IPS DF 19.7 (cell line): Measurements from ENCODE around the gene PCDHA6.
"Not testable (repeated sequence)": the region's sequence is repeated elsewhere in the genome, so short reads cannot be mapped to it uniquely, and the experiment has no call there.

Source experiments
- DNase-seq: peaks from one replicate; pipeline ENCODE4 v3.0.0-alpha.2; 2013; ENCODE audit warnings: low read depth, low spot score

PCDHA6 gene

DNA sequence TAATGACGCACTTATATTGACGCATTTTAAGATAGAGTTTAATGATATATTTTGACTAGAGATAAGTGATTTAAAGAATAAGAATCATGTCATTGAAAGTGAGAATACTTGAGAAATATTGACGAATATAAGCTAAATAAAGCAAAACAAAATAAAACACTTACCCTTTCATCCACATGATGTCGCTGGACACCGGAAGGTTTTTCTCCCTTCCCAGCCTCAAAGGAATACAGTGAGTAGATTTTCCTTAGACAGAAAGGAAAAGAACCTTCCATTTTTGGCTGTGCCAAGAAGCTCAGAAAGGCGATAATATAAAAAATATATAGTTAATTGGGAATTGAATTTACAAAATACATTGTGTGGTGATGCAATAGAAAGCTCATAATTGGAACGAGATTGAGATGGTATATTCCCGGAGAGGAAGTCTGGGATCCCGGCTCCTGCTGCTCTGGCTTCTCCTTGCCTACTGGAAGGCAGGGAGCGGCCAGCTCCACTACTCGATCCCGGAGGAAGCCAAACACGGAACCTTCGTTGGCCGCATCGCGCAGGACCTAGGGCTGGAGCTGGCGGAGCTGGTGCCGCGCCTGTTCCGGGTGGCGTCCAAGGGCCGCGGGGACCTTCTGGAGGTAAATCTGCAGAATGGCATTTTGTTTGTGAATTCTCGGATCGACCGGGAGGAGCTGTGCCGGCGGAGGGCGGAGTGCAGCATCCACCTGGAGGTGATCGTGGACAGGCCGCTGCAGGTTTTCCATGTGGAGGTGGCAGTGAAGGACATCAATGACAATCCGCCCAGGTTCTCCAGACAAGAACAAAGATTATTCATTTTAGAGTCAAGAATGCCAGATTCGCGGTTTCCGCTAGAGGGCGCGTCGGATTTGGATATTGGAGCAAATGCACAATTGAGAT is 6.1 kb upstream of the PCDHA6 start, which contains the start of gene PCDHA5:
PCDHA5 (plus strand) TSS at position 239 of the 906 bp plus-strand sequence.
- no peak for DNase-seq

DNA sequence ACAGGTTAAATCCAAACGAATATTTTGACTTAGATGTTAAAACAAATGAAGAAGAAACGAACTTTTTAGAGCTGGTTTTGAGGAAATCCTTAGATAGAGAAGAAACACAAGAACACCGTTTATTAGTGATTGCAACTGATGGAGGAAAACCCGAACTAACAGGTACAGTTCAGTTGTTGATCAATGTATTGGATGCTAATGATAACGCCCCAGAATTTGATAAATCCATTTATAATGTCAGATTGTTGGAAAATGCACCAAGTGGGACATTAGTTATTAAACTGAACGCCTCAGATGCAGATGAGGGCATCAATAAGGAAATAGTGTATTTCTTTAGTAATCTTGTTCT is 5.5 kb upstream of the PCDHA6 start:
- DNase-seq: no peak

DNA sequence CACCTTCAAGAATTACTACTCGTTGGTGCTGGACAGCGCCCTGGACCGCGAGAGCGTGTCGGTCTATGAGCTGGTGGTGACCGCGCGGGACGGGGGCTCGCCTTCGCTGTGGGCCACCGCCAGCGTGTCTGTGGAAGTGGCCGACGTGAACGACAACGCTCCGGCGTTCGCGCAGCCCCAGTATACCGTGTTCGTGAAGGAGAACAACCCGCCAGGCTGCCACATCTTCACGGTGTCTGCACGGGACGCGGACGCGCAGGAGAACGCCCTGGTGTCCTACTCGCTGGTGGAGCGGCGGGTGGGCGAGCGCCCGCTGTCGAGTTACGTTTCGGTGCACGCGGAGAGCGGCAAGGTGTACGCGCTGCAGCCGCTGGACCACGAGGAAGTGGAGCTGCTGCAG is 4.8 kb upstream of the PCDHA6 start:
- DNase-seq: not testable (repeated sequence)

DNA sequence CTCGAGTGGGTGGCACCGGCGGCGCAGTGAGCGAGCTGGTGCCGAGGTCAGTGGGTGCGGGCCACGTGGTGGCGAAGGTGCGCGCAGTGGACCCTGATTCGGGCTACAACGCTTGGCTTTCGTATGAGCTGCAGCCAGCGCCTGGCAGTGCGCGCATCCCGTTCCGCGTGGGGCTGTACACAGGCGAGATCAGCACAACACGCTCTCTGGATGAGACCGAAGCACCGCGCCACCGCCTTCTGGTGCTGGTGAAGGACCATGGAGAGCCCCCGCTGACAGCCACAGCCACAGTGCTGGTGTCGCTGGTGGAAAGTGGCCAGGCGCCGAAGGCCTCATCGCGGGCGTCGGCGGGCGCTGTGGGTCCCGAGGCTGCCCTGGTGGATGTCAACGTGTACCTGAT is 4.3 kb upstream of the PCDHA6 start:
- no peak for DNase-seq

DNA sequence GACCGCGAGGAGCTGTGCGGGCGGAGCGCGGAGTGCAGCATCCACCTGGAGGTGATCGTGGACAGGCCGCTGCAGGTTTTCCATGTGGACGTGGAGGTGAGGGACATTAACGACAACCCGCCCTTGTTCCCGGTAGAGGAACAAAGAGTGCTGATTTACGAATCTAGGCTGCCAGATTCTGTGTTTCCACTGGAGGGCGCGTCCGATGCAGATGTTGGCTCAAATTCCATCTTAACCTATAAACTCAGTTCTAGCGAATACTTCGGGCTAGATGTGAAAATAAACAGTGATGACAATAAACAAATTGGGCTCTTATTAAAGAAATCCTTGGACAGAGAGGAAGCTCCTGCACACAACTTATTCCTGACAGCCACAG is 590 bp downstream of the PCDHA6 start:
- DNase-seq: peak; percentile 23

DNA sequence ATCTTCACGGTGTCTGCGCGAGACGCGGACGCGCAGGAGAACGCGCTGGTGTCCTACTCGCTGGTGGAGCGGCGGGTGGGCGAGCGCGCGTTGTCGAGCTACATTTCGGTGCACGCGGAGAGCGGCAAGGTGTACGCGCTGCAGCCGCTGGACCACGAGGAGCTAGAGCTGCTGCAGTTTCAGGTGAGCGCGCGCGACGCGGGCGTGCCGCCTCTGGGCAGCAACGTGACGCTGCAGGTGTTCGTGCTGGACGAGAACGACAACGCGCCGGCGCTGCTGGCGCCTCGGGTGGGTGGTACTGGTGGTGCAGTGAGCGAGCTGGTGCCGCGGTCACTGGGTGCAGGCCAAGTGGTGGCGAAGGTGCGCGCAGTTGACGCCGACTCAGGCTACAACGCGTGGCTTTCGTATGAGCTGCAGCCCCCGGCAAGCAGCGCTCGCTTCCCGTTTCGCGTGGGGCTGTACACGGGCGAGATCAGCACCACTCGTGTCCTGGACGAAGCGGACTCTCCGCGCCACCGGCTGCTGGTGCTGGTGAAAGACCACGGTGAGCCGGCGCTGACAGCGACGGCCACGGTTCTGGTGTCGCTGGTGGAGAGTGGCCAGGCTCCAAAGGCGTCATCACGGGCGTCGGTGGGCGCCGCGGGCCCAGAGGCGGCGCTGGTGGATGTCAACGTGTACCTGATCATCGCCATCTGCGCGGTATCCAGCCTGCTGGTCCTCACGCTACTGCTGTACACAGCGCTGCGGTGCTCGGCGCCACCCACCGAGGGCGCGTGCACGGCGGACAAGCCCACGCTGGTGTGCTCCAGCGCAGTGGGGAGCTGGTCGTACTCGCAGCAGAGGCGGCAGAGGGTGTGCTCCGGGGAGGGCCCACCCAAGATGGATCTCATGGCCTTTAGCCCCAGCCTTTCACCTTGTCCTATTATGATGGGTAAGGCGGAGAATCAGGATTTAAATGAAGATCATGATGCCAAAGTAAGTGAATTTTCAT is 2.0 kb downstream of the PCDHA6 start:
- DNase-seq: not testable (repeated sequence)

DNA sequence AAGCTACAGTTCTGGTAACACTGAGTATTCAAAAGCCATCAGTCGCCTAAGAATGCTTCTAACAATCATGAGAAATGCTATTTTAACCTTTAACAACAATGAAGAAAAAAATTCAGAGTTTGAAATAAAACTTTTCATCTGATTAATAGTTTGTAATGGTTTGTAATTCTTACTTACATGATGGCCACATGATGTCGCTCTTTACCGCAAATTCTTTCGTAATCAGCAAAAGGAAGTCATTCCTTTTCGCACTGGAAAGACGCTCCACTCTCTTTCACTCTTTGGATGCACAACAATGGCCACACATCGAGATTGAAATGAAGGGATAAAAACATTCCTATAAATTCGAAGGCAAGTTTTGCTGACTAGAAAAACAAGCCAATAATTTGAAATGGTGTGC is 6.2 kb downstream of the PCDHA6 start, which contains the start of gene PCDHA7:
PCDHA7 (plus strand) TSS at position 277 of the 400 bp plus-strand sequence; CDS start at position 392, 115 bp downstream.
- DNase-seq: no peak

DNA sequence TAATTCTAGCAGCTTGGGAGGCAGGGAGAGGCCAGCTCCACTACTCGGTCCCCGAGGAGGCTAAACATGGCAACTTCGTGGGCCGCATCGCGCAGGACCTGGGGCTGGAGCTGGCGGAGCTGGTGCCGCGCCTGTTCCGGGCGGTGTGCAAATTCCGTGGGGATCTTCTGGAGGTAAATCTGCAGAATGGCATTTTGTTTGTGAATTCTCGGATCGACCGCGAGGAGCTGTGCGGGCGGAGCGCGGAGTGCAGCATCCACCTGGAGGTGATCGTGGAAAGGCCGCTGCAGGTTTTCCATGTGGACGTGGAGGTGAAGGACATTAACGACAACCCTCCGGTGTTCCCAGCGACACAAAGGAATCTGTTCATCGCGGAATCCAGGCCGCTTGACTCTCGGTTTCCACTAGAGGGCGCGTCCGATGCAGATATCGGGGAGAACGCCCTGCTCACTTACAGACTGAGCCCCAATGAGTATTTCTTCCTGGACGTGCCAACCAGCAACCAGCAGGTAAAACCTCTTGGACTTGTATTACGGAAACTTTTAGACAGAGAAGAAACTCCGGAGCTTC is 6.8 kb downstream of the PCDHA6 start:
- not testable (repeated sequence) for DNase-seq

DNA sequence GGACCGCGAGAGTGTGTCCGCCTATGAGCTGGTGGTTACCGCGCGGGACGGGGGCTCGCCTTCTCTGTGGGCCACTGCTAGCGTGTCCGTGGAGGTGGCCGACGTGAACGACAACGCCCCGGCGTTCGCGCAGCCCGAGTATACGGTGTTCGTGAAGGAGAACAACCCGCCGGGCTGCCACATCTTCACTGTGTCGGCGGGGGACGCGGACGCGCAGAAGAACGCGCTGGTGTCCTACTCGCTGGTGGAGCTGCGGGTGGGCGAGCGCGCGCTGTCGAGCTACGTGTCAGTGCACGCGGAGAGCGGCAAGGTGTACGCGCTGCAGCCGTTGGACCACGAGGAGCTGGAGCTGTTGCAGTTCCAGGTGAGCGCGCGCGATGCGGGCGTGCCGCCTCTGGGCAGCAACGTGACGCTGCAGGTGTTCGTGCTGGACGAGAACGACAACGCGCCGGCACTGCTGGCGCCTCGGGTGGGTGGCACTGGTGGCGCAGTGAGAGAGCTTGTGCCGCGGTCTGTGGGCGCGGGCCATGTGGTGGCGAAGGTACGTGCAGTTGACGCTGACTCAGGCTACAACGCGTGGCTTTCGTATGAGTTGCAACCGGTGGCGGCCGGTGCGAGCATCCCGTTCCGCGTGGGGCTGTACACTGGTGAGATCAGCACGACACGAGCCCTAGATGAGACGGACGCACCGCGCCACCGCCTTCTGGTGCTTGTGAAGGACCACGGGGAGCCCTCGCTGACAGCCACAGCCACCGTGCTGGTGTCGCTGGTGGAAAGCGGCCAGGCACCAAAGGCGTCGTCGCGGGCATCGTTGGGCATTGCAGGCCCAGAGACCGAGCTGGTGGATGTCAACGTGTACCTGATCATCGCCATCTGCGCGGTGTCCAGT is 8.1 kb downstream of the PCDHA6 start:
- no peak for DNase-seq

DNA sequence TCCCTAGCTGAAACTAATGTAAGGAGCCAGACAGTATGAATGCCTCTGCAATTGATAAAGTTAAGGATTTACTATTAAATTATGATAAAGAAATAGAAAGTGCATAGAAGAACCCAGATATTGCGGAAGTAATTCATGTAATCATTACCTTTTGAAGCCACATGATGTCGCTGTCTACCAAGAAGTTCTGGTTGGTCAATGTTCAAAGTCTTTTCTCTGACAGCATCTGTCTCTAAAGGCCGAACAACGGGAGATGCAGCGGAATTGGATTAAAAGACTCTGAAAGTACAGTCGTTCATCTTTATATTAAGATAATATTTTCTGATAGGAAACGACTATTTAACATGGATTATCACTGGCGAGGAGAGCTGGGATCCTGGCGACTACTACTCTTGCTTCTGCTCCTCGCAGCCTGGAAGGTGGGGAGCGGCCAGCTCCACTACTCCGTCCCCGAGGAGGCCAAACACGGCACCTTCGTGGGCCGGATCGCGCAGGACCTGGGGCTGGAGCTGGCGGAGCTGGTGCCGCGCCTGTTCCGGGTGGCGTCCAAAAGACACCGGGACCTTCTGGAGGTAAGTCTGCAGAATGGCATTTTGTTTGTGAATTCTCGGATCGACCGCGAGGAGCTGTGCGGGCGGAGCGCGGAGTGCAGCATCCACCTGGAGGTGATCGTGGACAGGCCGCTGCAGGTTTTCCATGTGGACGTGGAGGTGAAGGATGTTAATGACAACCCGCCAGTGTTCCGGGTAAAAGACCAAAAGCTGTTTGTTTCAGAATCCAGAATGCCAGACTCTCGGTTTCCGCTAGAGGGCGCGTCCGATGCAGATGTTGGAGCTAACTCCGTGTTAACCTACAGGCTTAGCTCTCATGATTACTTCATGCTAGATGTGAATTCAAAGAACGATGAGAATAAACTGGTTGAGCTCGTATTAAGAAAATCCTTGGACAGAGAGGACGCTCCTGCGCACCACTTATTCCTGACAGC is 13.5 kb downstream of the PCDHA6 start, which contains the start of gene PCDHA8:
PCDHA8 (plus strand) TSS at position 210 of the 985 bp plus-strand sequence; CDS start at position 345, 135 bp downstream.
- no peak for DNase-seq

DNA sequence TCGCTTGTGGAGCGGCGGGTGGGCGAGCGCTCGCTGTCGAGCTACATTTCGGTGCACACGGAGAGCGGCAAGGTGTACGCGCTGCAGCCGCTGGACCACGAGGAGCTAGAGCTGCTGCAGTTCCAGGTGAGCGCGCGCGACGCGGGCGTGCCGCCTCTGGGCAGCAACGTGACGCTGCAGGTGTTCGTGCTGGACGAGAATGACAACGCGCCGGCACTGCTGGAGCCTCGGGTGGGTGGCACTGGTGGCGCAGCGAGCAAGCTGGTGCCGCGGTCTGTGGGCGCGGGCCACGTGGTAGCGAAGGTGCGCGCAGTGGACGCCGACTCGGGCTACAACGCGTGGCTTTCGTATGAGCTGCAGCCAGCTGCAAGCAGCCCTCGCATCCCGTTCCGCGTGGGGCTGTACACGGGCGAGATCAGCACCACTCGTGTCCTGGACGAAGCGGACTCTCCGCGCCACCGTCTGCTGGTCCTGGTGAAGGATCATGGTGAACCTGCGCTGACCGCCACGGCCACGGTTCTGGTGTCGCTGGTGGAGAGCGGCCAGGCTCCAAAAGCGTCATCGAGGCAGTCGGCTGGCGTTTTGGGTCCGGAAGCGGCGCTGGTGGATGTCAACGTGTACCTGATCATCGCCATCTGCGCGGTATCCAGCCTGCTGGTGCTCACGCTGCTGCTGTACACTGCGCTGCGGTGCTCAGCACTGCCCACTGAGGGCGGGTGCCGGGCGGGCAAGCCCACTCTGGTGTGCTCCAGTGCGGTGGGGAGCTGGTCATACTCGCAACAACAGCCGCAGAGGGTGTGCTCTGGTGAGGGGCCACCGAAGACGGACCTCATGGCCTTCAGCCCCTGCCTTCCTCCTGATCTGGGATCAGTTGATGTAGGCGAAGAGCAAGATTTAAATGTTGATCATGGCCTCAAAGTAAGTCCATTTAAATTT is 15.3 kb downstream of the PCDHA6 start:
- DNase-seq: no peak

DNA sequence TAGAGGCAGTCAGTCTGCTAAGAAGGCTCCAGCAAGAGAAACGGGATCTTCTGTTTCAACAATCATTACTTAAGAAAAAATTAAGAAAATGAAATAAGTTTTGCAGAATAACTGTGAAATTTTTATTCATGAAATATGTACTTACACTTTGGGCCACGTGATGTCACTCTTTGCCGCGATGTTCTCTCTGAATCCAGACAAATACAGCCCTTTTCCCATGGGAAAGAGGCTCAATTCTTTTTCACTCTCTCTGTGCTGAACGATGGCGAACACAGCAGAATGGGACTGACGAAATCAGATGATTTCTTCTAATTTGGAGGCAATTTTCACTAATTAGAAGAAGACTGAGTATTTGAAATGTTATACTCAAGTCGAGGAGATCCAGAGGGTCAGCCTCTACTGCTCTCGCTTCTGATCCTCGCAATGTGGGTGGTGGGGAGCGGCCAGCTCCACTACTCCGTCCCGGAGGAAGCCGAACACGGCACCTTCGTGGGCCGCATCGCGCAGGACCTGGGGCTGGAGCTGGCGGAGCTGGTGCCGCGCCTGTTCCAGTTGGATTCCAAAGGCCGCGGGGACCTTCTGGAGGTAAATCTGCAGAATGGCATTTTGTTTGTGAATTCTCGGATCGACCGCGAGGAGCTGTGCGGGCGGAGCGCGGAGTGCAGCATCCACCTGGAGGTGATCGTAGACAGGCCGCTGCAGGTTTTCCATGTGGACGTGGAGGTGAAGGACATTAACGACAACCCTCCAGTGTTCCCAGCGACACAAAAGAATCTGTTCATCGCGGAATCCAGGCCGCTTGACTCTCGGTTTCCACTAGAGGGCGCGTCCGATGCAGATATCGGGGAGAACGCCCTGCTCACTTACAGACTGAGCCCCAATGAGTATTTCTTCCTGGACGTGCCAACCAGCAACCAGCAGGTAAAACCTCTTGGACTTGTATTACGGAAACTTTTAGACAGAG is 20.7 kb downstream of the PCDHA6 start, which contains the start of gene PCDHA9:
PCDHA9 (plus strand) TSS at position 244 of the 964 bp plus-strand sequence; CDS start at position 358, 114 bp downstream.
- DNase-seq: not testable (repeated sequence)

DNA sequence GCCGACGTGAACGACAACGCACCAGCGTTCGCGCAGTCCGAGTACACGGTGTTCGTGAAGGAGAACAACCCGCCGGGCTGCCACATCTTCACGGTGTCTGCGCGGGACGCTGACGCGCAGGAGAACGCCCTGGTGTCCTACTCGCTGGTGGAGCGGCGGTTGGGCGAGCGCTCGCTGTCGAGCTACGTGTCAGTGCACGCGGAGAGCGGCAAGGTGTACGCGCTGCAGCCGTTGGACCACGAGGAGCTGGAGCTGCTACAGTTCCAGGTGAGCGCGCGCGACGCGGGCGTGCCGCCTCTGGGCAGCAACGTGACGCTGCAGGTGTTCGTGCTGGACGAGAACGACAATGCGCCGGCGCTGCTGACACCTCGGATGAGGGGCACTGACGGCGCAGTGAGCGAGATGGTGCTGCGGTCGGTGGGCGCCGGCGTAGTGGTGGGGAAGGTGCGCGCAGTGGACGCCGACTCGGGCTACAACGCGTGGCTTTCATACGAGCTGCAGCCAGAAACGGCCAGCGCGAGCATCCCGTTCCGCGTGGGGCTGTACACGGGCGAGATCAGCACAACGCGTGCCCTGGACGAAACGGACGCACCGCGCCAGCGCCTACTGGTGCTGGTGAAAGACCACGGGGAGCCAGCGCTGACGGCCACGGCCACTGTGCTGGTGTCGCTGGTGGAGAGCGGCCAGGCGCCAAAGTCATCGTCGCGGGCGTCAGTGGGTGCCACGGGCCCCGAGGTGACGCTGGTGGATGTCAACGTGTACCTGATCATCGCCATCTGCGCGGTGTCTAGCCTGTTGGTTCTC is 22.3 kb downstream of the PCDHA6 start:
- DNase-seq: not testable (repeated sequence)

DNA sequence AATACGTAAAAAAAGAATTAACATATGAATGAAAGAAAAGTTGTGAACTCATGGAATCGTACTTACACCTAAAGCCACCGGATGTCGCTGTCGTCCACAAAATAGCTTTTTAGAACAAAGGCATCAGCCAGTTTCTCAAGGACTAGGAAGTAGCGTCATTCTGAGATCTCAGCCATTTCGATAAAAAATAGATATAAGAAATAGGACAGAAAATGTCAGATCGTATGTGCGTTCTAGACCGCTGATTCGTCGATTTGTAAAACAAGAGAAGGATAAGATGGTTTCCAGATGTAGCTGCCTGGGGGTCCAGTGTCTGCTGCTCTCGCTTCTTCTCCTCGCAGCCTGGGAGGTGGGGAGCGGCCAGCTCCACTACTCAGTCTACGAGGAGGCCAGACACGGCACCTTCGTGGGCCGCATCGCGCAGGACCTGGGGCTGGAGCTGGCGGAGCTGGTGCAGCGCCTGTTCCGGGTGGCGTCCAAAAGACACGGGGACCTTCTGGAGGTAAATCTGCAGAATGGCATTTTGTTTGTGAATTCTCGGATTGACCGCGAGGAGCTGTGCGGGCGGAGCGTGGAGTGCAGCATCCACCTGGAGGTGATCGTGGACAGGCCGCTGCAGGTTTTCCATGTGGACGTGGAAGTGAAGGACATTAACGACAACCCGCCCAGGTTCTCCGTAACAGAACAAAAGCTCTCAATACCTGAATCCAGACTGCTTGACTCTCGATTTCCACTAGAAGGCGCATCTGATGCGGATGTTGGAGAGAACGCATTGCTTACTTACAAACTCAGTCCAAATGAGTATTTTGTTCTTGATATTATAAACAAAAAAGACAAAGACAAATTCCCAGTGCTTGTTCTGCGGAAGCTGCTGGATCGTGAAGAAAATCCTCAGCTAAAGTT is 28.3 kb downstream of the PCDHA6 start, which contains the start of gene PCDHA10:
PCDHA10 (plus strand) TSS at position 126 of the 903 bp plus-strand sequence; CDS start at position 278, 152 bp downstream.
- no peak for DNase-seq
